CD4-positive, alpha-beta T cell treated with Interleukin-15 for 1 hour (primary cell): ENCODE measurements around the gene DYRK2.
A peak's percentile ranks its signal among the peaks of the same experiment; 100 is the strongest.

Source experiments
- DNase-seq: peaks from one replicate; pipeline ENCODE4 v3.0.0-alpha.2; 2020

DYRK2 gene

DNA sequence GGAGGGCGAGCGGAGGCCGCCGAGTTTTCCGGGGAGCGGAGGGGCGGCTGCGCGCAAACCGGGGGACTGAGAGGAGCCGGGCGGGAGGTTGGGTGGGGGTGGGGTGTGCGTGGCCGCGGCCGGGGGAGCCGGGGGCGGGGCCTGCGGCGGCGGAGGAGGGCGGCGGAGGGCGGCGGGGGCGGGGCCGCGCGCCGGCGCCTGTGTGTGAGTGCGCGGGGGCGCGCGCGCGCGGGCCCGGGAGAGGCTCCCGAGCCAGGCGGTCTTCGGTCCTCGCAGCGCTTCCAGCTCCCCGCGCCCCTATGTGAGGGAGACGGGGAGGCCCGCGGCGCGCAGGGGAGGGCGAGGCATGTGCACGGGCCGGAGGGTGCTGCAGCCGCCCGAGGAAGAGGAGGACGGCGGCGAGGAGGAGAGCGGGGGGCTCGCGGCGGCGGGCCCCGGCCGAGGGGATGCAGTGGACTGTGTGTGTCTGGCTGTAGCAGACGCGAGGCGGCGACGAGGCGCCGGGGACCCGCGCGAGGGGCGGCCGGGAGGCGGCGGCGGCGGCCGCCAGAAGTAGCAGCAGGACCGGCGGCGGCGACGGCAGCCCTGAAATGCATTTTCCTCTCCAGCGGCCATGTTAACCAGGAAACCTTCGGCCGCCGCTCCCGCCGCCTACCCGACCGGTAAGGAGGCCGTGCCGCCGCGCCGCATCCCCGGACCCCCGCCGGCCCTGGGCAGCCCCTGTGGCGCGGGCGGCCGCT, at the start of gene DYRK2:
DYRK2 (plus strand) TSS at position 225 of the 740 bp plus-strand sequence; CDS start at position 614, 389 bp downstream.
- DNase-seq = peak; percentile 83

DNA sequence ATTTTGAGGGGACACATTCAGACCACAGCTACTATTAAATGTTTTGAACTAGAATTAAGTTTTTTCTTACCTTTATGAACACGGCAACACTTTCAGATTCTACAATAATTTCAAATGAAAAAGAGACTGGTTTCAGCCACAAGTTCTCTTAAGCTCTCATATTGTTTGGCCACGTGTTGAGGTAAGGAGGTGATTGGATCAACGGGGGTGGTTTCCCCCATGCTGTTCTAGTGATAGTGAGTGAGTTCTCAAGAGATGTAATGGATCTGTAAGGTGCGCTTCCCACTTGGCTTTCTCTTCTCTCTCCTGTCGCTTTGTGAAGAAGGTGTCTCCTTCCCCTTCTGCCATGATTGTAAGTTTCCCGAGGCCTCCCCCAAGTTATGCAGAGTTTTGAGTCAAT, 48.9 kb upstream of the DYRK2 start:
- DNase-seq = no peak

DNA sequence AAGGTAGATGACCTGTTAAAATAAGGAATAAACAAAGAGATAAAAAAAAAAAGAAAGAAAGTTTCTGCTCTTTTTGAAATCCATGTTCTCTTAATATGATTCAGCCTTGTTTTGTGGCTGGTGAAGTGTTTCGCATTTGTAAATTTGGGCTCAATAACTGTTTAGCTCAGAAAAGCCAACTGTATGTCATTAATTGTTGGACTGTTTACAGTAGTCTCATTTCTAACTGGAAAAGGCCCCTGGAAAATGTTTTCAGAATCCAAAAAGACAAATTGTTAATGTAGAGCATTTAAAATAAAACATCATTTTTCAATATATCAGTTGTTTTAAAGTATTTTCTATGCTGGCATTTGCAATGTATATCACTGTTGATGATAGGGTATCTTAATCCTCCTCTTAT, 47.4 kb upstream of the DYRK2 start:
- no peak for DNase-seq

DNA sequence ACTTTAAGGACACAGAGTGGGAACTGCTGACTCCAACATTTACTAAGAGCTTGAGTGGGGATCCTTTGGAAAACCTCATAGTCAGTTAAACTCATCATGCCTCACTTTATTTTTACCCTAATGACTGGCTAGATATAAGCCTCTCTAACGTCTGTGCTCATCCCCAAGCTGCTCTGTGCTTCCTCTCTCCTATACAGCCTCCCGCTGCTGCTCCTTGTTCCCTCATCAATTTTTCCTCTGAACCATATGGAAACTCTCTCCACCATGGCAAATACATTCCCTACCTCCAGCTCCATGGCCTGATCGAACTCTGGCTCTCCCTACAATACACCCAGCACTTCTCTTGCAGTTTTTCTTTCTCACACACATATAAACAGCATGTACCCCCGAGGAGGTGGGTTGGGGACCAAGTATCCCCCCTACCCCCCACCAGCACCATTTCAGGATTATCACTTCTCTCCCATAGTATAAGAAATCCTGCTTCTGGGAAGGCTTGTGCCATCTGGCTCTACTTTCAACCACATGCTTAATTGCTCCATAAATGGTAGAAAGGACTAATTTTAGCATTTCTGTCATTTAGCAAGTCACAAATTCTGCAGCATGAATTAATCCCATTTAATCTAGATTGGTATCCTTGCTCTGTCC, 39.2 kb upstream of the DYRK2 start:
- DNase-seq = no peak

DNA sequence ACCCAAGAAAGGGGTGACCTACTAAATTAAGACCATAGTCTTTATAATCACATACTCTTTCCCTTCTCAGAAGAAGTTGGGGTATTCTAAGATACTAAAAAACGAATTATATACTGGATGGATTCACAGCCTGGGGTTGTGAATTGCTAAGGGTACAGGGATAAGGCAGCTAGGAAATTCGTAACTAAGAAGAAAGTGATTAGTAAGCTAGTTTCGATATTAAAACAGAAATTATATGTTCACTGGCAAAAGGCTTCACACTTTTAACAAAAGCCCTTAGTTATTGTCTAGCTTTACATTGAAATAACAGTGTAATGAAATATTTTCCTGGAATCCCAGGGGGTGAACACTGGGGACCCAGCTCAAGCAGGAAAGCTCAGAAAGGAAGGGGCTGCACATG, 35.5 kb upstream of the DYRK2 start:
- no peak for DNase-seq

DNA sequence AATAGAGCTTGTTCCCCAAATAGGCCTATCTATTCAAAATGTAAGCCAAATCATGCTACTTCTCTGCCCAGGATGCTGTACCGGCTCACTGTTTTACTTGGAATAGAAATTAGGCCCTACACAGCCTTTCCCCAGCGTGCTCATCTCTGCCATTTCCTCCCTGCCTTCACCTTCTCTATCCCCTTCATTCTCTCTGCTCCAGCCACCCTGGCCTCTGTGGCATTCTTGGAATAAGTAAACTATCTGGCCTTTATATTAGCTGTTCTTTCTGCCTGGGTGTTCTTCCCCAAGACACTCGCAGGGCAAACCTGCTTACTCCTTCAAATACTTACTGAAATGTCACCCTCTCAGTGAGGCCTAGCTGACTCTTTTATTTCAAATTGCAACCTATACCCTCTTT, 30.9 kb upstream of the DYRK2 start:
- DNase-seq = no peak

DNA sequence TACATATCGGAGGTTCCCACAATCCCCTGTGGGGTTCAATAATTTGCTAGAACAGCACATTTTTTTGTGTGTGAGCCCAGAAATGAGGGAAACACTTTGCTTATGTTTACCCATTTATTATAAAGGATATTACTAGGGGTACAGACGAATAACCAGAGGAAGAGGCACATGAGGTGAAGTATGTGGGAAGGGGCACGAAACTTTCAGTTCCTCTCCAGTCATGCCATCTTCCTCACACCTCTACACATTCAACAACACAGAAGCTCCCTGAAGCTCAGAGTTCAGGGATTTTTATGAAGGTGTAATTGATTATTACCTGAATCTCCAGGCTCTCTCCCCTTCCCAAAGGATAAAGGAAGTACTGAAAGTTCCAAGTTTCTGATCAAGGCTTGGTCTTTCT, 30.2 kb upstream of the DYRK2 start:
- DNase-seq = no peak

DNA sequence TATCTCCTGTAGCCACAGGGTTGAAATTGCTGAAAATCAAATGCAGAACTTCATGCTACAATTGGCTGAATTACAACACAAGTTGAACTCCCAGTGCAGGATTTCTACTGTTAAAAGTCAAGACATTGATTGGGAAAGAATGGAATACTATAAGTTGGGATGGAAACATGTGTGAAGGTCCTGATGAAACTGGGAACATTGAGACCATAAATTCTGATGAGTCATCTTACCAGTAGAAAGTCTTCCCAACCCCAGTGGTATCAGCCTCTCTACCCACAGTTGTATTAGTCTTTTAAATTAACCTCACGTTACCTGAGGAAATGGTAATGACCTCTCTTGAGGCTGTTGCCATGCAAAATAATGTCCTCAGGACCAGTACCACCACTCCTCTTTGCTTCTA, 27.4 kb upstream of the DYRK2 start:
- DNase-seq = no peak

DNA sequence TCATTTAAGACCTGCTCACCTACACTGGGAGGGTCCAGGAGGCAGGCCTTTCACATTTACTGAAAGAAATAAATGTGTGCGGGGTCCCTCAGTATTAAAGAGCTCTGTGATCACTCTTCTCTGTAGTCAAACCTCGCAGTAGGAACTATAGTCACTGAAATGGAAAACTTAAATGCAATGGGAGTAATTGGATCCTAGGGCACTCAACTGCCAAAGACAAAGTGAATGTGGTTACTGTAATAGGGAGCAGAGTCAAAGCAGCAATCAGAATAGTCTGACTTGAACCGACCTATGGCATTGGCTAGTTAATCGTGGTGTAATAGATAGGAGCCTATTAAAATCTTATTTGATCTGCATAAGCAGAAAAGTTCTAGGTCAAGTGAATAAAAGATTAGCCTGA, 26.6 kb upstream of the DYRK2 start:
- DNase-seq = no peak

DNA sequence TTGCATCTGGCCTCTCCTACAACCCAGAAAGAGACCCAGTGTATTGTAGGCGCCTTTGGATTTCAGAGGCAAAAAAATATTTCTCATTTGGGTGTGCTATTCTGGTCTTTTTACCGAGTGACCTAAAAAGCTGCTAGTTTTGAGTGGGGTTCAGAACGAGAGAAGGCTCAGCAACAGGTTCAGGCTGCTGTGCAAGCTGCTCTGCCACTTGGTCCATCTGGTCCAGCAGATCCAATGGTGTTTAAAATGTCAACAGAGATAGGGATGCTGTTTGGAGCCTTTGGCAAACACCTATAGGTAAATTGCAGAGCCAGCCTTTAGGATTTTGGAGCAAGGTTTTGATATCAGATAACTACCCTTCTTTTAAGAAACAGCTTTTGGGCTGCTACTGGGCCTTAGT, 25.3 kb upstream of the DYRK2 start:
- no peak for DNase-seq

DNA sequence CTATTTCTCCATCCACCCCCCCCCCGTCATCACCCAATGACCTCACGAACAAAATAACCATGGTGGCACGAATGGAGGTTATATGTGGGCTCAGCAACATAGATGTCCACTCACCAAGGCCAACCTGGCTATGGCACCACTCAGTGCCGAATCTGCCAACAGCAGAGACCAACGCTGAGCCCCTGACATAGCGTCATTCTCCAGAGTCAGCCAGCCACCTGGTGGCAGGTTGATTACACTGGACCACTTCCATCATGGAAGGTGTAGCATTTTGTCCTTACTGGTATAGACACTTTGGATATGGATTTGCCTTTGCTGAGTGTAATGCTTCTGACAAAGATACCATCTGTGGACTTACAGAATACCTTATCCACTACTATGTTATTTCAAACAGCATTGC, 24.2 kb upstream of the DYRK2 start:
- no peak for DNase-seq

DNA sequence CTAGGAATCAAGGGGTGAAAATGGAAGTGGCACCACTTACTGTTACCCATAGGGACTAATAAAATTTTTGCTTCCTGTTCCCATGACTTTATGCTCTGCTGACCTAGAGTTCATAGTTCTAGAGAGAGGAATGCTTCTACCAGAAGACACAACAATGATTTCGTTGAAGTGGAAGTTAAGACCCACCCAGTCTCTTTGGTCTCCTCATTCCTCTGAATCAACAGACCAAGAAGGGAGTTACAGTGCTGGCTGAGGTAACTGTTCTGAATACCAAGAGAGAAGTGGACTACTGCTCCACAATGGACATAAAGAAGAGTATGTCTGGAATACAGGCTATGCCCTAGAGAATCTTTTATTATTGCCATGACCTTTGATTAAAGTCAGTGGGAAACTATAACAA, 23.5 kb upstream of the DYRK2 start:
- DNase-seq = no peak

DNA sequence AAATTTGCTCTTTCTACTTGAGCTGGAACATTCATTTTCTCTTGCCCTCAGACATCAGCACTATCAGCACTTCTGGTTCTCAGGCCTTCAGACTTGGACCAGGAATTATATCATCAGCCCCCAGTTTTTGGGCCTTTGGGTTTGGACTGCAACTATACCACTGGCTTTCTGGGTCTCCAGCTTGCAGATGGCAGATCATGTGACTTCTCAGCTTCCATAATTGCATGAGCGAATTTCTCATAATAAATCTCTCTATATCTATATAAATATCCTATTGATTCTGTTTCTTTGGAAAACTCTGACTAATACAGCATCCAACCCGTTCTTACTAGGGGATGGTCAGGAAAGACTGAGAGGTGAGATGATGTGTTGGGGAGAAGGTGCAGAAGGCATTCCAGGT, 22.4 kb upstream of the DYRK2 start:
- DNase-seq = no peak

DNA sequence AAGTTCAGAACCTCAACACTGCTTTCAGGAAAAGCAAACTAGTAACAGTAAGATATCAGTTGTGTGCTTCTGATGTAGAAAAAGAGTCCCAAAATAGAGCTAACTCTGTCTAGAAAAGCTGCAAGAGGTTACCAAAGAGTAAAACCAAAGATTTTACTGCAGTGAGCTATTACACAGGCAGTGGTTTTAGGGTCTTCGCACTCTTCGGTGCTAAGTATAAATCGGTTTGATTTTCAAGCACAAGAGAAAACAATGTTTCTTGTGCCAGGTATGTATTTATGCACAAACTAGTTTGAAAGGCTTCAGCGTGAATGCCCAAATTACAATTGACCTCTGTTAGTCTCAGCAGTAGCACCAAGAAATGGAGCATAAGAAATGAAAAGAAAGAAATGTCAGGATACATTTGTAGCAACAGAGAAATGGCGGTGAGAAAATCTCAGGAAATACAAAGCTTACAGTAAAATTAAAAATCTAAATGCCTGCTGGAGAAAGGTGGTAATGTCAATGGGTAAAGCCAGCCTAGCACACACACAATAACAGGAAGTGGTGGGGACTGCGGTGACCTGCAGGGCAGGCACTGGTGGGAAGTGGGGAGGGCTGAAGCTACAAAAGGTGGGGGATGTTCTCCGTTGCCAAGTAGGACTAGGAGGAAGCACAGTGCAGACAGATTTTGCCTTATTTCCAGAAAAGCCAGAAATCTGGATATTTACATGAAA, 18.0 kb upstream of the DYRK2 start:
- DNase-seq = peak; percentile 90

DNA sequence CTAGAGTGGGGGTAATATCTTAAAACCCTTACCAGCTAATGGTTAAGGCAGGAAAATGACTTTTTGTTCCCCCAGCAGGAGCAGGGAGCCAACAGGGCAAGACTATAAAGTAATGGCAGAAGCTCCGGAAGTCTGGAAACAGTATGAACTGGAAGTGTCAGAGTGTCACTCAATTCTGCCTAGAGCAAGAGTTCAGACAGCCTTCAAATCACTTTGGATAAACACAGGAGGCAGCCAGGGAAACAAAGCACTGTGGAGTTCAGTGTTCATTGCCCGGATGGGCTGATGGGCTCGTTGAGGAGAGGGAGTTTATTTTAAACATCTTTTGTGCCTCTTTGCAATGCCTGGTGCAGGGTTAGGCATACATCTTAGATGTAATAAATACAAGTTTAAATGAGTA, 16.5 kb upstream of the DYRK2 start:
- DNase-seq = no peak

DNA sequence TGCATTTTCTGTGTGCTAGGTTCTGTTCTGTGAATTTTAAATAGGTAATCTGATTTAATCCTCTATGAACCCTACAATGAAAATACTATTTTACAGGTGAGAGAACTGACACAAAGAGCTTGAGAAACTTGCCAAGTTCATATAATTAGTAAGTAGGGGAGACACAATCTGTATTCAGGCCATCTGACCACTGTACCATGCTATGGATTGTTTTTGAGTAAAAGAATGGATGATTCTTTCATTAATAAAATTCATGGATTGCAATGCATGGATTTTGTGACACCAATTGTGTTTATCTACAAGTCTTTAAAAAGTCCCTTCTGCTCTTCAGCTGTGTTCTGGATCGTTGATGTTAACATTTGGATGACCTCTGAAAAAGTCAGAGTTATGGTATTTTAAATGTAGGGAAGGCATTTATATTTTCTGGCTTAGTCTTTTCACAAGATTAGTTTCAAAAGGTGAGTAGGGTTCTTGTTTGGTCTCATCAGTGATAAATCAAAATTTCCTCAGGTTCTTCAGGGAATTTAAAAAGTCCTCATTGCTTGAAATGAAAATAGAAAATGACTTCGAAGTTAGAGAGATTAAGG, 15.4 kb upstream of the DYRK2 start:
- no peak for DNase-seq

DNA sequence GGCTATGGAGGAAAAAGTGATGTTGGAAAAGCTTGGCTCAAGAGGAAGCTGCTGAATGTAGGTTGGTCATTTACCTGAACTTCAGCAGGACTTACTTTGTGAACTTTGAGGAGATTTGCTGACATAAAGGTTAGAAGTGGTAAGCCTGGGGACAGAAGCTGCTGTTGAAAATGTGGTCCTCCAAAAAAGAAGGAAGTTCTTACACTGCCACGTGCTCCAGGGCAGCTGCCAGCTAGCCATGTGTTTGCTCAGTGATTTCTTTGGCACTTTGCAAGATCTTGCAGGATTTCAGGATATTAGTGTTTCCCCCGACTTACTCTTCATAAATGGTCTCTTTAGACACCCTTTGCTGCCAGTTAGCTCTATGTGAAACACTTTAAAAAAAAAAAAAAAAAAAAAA, 14.8 kb upstream of the DYRK2 start:
- no peak for DNase-seq

DNA sequence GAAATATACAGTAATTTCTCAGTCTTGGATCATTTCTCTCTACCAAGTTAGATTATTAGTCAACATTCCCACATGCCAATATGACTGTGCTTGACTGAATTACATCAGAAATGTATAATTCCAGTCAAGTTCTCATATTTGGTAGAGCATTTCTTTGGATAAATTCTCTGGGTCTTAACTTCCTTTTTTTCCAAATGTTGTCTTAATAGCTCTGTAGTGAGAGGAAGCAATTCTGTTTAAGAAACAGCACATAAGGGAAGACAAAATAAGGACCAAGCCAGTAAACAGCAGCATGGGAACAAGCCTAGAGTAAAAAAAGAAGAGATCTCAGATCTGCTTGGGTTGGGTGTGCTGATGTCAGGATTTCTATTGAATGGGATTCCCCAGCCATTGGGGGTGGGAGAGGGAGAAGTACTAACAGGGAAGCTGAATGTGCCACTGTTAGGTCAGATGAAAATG, 14.2 kb upstream of the DYRK2 start:
- DNase-seq = no peak

DNA sequence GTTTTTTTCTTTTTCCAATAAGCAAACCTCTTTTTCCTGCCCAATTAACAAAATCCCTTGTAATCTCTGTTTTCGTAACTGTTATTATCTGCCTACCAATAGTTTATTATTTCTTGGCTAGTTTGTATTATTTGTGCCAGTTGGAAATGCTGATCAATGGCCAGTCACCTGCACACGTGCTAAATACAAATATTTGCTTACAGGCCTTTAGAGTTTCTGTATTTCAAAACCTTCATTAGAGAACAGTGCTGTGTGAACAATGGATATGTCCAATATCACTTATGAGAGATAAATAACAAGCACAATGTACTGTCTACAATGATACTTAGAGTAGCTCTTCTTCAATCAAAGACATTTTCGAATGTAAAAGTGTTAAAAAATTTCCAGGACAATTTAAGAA, 10.8 kb upstream of the DYRK2 start:
- no peak for DNase-seq

DNA sequence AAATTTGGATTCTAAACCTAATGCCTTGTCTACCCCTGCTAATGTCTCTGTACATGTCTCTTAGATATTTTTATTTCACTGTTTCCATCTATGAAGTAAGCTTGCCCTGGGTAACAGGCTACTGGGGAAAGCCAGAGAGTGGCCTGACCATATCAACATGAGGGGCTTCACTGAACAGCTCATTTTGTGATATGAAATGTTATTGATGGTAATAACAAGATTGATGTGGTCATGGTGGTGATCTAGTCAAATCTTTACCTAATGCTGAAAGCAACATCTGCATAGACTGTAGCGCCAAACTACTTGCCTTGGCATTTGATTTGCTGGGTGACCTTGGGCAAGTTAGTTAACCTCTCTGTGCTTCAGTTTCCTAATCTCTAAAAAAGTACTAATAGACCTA, 9.9 kb upstream of the DYRK2 start:
- DNase-seq = no peak

DNA sequence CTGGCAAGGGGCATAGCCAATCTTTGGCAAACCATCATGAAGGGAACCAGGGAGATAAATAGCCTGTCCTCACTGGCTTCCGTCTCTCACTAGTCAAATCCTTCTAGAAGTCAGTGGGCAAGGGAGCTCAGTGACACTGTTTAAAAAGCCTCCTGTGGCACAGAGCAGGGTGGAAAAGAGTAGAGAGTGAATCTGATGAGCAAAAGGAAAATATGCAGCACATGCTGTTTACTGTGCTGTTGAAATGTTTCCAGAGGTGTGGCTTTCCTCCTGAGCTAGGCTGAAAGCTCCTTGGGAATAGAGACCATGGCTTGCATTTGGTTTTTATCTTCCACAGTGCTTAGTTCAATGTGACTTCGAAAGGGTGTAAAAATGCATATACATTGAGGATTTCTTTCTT, 7.7 kb upstream of the DYRK2 start:
- no peak for DNase-seq

DNA sequence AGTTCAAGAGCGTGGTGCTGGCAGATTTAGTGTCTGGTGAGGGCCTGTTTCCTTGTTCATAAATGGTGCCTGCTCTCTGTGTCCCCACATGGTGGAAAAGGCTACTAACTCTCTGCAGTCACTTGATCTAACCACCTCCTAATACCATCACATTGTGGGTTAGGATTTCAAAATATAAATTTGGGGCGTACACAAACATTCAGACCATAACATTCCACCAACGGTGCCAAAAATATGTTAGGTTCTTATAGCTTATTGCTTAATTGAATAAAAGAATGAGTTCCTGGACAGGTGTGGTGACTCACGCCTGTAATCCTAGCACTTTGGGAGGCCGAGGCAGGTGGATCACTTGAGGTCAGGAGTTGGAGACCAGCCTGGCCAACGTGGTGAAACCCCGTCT, 3.4 kb upstream of the DYRK2 start:
- DNase-seq = no peak

DNA sequence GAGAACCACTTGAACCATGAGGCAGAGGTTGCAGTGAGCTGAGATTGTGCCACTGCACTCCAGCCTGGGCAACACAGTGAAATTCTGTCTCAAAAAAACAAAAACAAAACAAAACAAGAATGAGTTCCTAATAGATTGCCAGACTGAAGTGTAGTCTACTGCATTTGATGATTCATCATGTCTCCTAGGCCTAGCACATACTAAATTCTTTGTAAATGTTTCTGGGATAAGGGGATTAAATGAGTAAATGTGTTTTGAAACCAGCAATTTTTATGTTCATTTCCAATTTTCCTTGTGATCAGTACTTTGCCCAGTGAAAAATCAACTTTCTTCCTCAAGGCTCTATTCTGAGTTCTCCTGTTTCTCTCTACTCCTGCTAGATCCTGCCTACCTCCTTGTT, 2.9 kb upstream of the DYRK2 start:
- no peak for DNase-seq

DNA sequence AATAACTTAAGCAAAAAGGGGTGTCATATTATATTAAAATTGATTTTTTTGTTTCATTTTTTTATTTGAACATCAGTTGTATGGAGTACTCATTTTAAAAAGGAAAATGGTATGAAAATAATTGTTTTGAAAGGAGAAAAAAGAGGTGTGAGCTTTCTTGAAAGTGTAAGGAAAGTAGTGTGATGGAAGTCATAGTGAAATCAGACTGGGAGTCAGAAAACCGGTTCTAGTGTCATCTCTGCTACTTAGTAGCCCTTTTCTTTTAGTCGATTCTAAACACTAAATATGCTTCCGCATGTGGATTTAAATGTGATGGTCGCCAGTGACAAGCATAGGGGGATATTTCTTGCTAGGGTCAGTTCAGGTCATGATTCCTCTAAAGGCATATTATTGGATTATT, 1.8 kb upstream of the DYRK2 start:
- DNase-seq = no peak
